K562 (cell line): ENCODE measurements around the gene HSBP1L1. TPM values are rescaled to one million over a fixed set of nuclear protein-coding genes. Genes with fewer than 3 reads are reported as not detected.

Source experiments
- BMI1 ChIP-seq: fragments of 150-350 bp; IDR thresholded peaks from 2 replicates; pipeline ENCODE4 v1.6.1; 2014; ENCODE audit warnings: low read length
- BRCA1 ChIP-seq, 2 experiments: fragments of 450-650 bp in 1 of 2; sonication (generic) in 1 of 2; formaldehyde crosslinking in 1 of 2; IDR thresholded peaks; 2 replicates each; pipeline versions ENCODE4 v1.5.0 to v1.6.1; 2017 to 2020; ENCODE audit warnings: mild to moderate bottlenecking in 1 of 2, missing genetic modification reagents in 1 of 2
- COPS2 ChIP-seq: fragments of 450-650 bp; conservative IDR thresholded peaks from 2 replicates; pipeline ENCODE4 v1.6.1; 2016; ENCODE audit warnings: mild to moderate bottlenecking, moderate library complexity
- CSDE1 ChIP-seq, 2 experiments: fragments of 450-650 bp; IDR thresholded peaks; 2 replicates each; pipeline ENCODE4 v1.6.1; 2016; ENCODE audit warnings: mild to moderate bottlenecking in 1 of 2
- CTBP1 ChIP-seq: fragments of 450-650 bp; IDR thresholded peaks from 2 replicates; pipeline ENCODE4 v1.6.1; 2016; ENCODE audit warnings: borderline replicate concordance
- GTF2E2 ChIP-seq: fragments of 200-800 bp; sonication (Bioruptor generic); IDR thresholded peaks from 2 replicates; pipeline ENCODE4 v1.6.1; 2016; ENCODE audit warnings: missing genetic modification characterization, missing compliant biosample characterization
- ILK ChIP-seq: fragments of 450-650 bp; IDR thresholded peaks from 2 replicates; pipeline ENCODE4 v1.6.1; 2016; ENCODE audit warnings: missing genetic modification characterization, low read depth, mild to moderate bottlenecking, missing compliant biosample characterization, moderate library complexity, borderline replicate concordance
- JUND ChIP-seq, 2 experiments: IDR thresholded peaks; 2 replicates in 1 of 2; 3 replicates in 1 of 2; pipeline ENCODE4 v1.6.1; 2011; ENCODE audit warnings: borderline replicate concordance in 2 of 2, low read depth in 2 of 2, low read length in 2 of 2, improper control_type of control experiment in 1 of 2, missing biosample characterization in 1 of 2, missing genetic modification characterization in 1 of 2, missing genetic modification reagents in 1 of 2
- PKNOX1 ChIP-seq: fragments of 450-650 bp; IDR thresholded peaks from 2 replicates; pipeline ENCODE4 v1.6.1; 2016
- RAD51 ChIP-seq: fragments of 450-650 bp; IDR thresholded peaks from 2 replicates; pipeline ENCODE4 v1.7.1; 2016; ENCODE audit warnings: low read depth, mild to moderate bottlenecking, borderline replicate concordance
- SMAD2 ChIP-seq: fragments of 150-350 bp; IDR thresholded peaks from 2 replicates; pipeline ENCODE4 v1.6.1; 2014; ENCODE audit warnings: low read depth, mild to moderate bottlenecking, low read length
- TOE1 ChIP-seq, 2 experiments: fragments of 450-650 bp in 1 of 2; sonication (generic) in 1 of 2; formaldehyde crosslinking in 1 of 2; IDR thresholded peaks; 2 replicates each; pipeline versions ENCODE4 v1.7.1 to v1.8.0; 2016 to 2022; ENCODE audit warnings: borderline replicate concordance in 2 of 2, mild to moderate bottlenecking in 2 of 2, antibody characterized with exemption in 1 of 2, inconsistent platforms in 1 of 2, low read depth in 1 of 2, missing genetic modification reagents in 1 of 2, moderate library complexity in 1 of 2
- USF1 ChIP-seq: sonication (generic); formaldehyde crosslinking; IDR thresholded peaks from 2 replicates; pipeline ENCODE4 v1.9.0; 2022; ENCODE audit warnings: mild to moderate bottlenecking, missing genetic modification reagents
- ZNF133 ChIP-seq: fragments of 250-450 bp; sonication (Bioruptor Pico); IDR thresholded peaks from 2 replicates; pipeline ENCODE4 v1.4.0; 2020; ENCODE audit warnings: mild to moderate bottlenecking
- ZNF212 ChIP-seq: fragments of 450-650 bp; formaldehyde crosslinking; IDR thresholded peaks from 2 replicates; pipeline ENCODE4 v1.4.0; 2020; ENCODE audit warnings: mild to moderate bottlenecking
- ZNF79 ChIP-seq: fragments of 250-450 bp; sonication (Bioruptor Pico); IDR thresholded peaks from 2 replicates; pipeline ENCODE4 v1.4.0; 2020; ENCODE audit warnings: low read depth, mild to moderate bottlenecking, moderate library complexity
- polyA plus RNA-seq, 8 experiments: library from polyadenylated mRNA; depleted of rRNA in 4 of 8; stranded (reverse) in 5 of 8; unstranded in 3 of 8; fragments of >200 nt; fragmentation: Nextera tagmentation in 2 of 8; fragmentation: Illumina TruSeq in 1 of 8; extraction: Ambion mirVana in 2 of 8; extraction: Trizol in 1 of 8; gene quantifications; 2 replicates each; pipeline versions ENCODE4 v1.2.1 to v1.2.3, GENCODE V29; 2011 to 2014; ENCODE audit warnings: inconsistent platforms in 1 of 8, missing spikeins in 1 of 8
- total RNA-seq, 7 experiments: library from RNA; depleted of rRNA in 6 of 7; stranded (reverse); fragments of >200 nt in 6 of 7; fragmentation: Illumina TruSeq in 2 of 7; extraction: Trizol in 2 of 7; gene quantifications; 2 replicates each; pipeline versions ENCODE4 v1.2.1 to v1.2.3, GENCODE V29; 2011 to 2021; ENCODE audit warnings: low replicate concordance in 1 of 7
- TF ChIP-seq, protein P1 (sequence below): fragments of 200-400 bp; formaldehyde crosslinking; IDR thresholded peaks from 2 replicates; pipeline ENCODE4 v1.6.1; 2017; ENCODE audit warnings: mild to moderate bottlenecking, low read depth, low read length, moderate library complexity

The HSBP1L1 gene
- total and polyA plus RNA-seq, 9 of the 15 experiments (the other 6 are each of a cell fraction or from before 2014, with no cell fraction given), result 0.24 to 0.36 TPM; not detected in 7

DNA sequence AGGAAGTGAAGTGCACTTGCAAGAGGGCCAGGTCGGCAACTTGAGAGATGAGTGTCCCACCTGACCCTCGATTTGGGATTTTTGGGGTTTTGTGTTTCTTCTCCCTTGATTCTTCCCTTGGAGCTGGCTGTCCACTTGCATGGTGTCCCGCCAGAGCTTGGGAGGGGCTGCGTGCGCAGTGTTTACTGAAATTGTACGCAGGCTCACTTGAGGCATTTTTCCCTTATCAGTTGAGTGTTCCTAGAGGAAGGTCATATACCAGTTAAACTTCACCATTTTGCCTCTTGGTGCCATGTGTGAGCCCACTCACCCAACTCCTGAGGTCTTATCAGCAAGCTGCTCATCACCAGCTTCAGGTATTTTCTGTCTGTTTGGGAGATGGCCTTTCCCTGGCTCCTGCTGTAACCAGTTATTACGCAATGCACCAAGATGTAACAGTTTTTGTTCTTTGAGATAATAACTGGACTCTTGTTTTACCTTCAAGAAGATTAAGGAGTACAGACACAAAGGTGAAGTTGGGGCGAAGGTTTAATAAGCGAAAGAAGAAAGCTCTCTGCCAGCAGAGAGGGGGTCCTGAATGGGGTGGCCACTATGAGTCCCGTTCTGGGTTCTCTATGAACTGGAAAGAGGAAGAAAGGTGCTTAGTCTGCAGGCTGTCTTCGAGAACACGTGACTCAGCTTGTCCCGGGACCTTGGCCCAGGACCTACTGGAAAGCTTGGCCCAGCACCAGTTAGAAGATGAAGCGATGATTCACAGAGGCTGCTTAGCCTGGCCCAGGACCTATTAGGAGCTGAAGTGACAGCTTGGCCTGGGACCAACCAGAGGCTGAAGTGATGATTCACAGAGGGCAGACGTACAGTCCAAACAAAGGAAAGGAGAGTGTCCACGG, 45.5 kb downstream of the HSBP1L1 start (continued):
- TF ChIP-seq GTF2E2 (tag) (no peak), ZNF79 (CRISPR knock-in tag) (no peak), SMAD2 (no peak), BMI1 (no peak), PKNOX1 (peak; percentile 46; the same call in 1 of the 2 replicates), CTBP1 (peak; percentile 52; the same call in 1 of the 2 replicates), TOE1 (IDR thresholded peaks at IDR 0.05; ENCODE audit: borderline replicate concordance) (peak; percentile 82), TOE1 (CRISPR knock-in tag; IDR thresholded peaks at IDR 0.05; ENCODE audit: borderline replicate concordance, low read depth) (no peak), RAD51 (peak; percentile 77), COPS2 (no peak), USF1 (peak; percentile 77), BRCA1 (IDR thresholded peaks at IDR 0.05) (no peak), BRCA1 (CRISPR knock-in tag; IDR thresholded peaks at IDR 0.05) (no peak), ILK (tag) (no peak), JUND (IDR thresholded peaks at IDR 0.05; ENCODE audit: borderline replicate concordance, low read depth, low read length) (peak; percentile 9; the same call in 1 of the 2 replicates), JUND (tag; IDR thresholded peaks at IDR 0.05; ENCODE audit: borderline replicate concordance, low read depth, low read length) (no peak), ZNF133 (no peak), ZNF212 (CRISPR knock-in tag) (no peak), CSDE1 (IDR thresholded peaks at IDR 0.05) (no peak)
- TF ChIP-seq, protein P1, sequence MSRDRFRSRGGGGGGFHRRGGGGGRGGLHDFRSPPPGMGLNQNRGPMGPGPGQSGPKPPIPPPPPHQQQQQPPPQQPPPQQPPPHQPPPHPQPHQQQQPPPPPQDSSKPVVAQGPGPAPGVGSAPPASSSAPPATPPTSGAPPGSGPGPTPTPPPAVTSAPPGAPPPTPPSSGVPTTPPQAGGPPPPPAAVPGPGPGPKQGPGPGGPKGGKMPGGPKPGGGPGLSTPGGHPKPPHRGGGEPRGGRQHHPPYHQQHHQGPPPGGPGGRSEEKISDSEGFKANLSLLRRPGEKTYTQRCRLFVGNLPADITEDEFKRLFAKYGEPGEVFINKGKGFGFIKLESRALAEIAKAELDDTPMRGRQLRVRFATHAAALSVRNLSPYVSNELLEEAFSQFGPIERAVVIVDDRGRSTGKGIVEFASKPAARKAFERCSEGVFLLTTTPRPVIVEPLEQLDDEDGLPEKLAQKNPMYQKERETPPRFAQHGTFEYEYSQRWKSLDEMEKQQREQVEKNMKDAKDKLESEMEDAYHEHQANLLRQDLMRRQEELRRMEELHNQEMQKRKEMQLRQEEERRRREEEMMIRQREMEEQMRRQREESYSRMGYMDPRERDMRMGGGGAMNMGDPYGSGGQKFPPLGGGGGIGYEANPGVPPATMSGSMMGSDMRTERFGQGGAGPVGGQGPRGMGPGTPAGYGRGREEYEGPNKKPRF, result no peak
